ENCODE data around the gene RTKN2. TPM values are rescaled to one million over a fixed set of nuclear protein-coding genes. Genes with fewer than 3 reads are reported as not detected.

RTKN2 gene
- total RNA-seq, 1 experiment from 2014 or later = not detected

DNA sequence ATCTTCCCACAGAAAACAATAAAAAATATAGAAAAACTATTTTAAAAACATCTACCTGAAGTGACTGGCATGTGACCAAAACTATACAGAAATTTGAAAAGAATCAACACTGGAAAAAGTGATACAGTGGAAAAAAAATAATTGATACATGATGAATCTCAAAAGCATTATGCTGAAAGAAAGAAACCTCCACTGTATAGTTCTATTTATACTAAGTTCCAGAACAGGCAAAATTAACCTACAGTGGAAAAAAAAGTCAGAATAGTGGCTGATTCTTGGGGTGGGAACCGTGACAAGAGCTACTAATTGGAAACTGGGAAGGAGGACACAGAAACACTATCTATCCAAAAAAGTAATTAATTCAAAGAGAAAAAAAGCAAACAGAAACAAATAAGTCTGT, 14.9 kb downstream of the RTKN2 start:
- no peak overlapping the region for H3K27ac ChIP-seq (ENCODE audit: low read length)
- H2AFZ ChIP-seq (ENCODE audit: low read length) = no peak overlapping the region
- no peaks in the 10 kb centered on the region for H3K9me2 ChIP-seq (replicated peaks; ENCODE audit: insufficient read depth, low read length)
- no peaks in the 10 kb centered on the region for H4K20me1 ChIP-seq (ENCODE audit: insufficient read depth, low read depth, low read length)
- no peaks in the 10 kb centered on the region for H3K4me1 ChIP-seq (ENCODE audit: low read length)
- DNase-seq = no peak
- no peaks in the 10 kb centered on the region for H3K9me3 ChIP-seq (ENCODE audit: low read length)
- H3K9ac ChIP-seq (ENCODE audit: low read length) = no peak overlapping the region
- H3K36me3 ChIP-seq (ENCODE audit: insufficient read depth, low read length) = no peaks in the 10 kb centered on the region
- no peak overlapping the region for H3K4me3 ChIP-seq (ENCODE audit: low read length)
- no peaks in the 10 kb centered on the region for H3K79me2 ChIP-seq (ENCODE audit: low read length)
- no peaks in the 10 kb centered on the region for H3K27me3 ChIP-seq (ENCODE audit: low read length)
- H3K4me2 ChIP-seq (ENCODE audit: low read depth, low read length, poor library complexity, severe bottlenecking) = no peak overlapping the region

DNA sequence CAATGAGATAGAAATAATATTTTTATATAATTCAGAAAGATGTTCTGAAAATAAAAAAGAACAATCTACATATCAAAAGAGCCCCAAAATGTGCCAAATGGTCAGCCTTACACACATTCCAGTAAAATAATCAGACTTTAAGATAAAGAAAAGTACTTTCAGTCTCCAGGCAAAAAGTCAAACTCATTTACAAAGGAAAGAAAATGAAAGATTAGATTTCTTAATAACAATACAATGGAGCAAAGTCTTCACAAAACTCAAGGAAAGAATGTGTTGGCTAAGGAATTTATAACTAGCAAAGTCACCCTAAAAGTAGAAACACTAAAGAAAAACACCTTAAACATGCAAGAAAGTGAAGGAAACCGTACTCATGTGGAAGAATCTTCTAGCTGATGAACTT, 16.6 kb downstream of the RTKN2 start:
- no peaks in the 10 kb centered on the region for H3K9me2 ChIP-seq (replicated peaks; ENCODE audit: insufficient read depth, low read length)
- H3K4me1 ChIP-seq (ENCODE audit: low read length) = peaks cover 3% of the 10 kb centered on the region
- DNase-seq = no peak
- no peak overlapping the region for H3K4me3 ChIP-seq (ENCODE audit: low read length)
- H3K4me2 ChIP-seq (ENCODE audit: low read depth, low read length, poor library complexity, severe bottlenecking) = no peak overlapping the region
- no peaks in the 10 kb centered on the region for H3K27me3 ChIP-seq (ENCODE audit: low read length)
- H4K20me1 ChIP-seq (ENCODE audit: insufficient read depth, low read depth, low read length) = no peaks in the 10 kb centered on the region
- no peaks in the 10 kb centered on the region for H3K9me3 ChIP-seq (ENCODE audit: low read length)
- no peaks in the 10 kb centered on the region for H3K79me2 ChIP-seq (ENCODE audit: low read length)
- no peak overlapping the region for H3K9ac ChIP-seq (ENCODE audit: low read length)
- H3K27ac ChIP-seq (ENCODE audit: low read length) = no peak overlapping the region
- no peak overlapping the region for H2AFZ ChIP-seq (ENCODE audit: low read length)
- no peaks in the 10 kb centered on the region for H3K36me3 ChIP-seq (ENCODE audit: insufficient read depth, low read length)

DNA sequence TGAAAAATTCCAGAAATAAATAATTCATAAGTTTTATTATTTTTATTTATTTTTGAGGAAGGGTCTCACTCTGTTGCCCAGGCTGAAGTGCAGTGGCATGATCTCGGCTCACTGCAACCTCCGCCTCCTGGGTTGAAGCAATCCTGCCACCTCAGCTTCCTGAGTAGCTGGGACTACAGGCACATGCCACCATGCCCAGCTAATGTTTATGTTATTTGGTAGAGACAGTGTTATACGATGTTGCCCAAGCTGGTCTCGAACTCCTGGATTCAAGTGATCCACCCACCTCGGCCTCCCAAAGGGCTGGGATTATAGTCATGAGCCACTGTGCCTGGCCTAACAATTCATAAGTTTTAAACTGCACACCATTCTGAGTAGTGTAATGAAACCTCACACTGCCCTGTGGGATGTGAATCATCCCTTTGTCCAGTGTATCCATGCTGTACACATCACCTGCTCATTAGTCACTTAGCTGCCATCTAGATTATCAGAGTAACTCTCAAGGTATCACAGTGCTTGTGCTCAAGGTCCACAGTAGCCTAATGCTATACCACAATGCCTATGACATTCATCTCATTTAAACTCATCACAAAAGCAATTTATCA, 17.9 kb downstream of the RTKN2 start:
- Histone ChIP-seq H3K4me2 (ENCODE audit: low read depth, low read length, poor library complexity, severe bottlenecking) (no peak overlapping the region), H3K27me3 (ENCODE audit: low read length) (no peaks in the 10 kb centered on the region), H3K9ac (ENCODE audit: low read length) (no peak overlapping the region), H3K27ac (ENCODE audit: low read length) (no peak overlapping the region), H4K20me1 (ENCODE audit: insufficient read depth, low read depth, low read length) (no peaks in the 10 kb centered on the region), H3K36me3 (ENCODE audit: insufficient read depth, low read length) (no peaks in the 10 kb centered on the region), H2AFZ (ENCODE audit: low read length) (no peak overlapping the region), H3K9me3 (ENCODE audit: low read length) (no peaks in the 10 kb centered on the region), H3K79me2 (ENCODE audit: low read length) (no peaks in the 10 kb centered on the region), H3K4me3 (ENCODE audit: low read length) (no peak overlapping the region), H3K9me2 (replicated peaks; ENCODE audit: insufficient read depth, low read length) (no peaks in the 10 kb centered on the region), H3K4me1 (ENCODE audit: low read length) (peaks cover 6% of the 10 kb centered on the region)
- DNase-seq = no peak

DNA sequence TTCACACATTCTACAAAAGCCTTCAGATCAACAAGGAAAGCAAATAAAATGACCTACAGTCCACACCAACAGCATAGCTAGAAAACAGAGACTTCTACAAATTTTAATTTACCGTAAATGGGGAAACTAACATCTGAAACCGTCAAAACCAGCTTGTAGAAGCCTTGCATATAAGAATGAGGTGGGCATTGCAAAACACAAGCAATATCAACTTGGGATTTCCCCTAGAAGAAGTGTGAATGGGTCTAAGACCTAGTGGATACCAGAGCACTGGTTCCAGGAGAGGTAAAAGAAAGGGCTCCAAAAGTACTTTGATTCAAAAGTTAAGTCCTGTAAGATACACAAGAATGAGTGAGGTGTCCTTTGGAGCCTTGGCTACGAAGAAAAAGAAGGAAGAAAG, 18.7 kb downstream of the RTKN2 start:
- peaks cover 12% of the 10 kb centered on the region for H3K4me1 ChIP-seq (ENCODE audit: low read length)
- no peak overlapping the region for H3K4me3 ChIP-seq (ENCODE audit: low read length)

DNA sequence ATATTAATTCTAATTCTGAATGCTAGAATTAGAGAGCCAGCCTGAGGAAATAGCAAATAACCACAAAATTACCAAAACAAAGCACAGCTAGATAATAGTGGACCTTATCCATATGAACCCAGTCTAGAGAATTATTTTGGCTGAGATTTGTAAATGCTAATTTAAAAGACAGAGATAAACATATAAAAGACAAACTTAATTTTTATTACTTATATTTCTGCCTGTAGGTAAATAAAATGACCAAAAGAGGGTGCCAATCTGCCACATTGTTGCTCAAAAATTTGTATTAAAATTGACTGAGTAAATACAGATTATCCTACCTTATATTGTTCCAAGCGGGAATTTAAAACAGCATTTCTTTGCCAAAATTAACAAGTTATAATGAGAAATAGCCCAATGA, 20.2 kb downstream of the RTKN2 start:
- H2AFZ ChIP-seq (ENCODE audit: low read length) = no peak overlapping the region
- no peak for DNase-seq
- H3K9me2 ChIP-seq (replicated peaks; ENCODE audit: insufficient read depth, low read length) = no peaks in the 10 kb centered on the region

More for the DNA sequence above, 18.7 kb downstream of the RTKN2 start:
- Histone ChIP-seq H3K4me2 (ENCODE audit: low read depth, low read length, poor library complexity, severe bottlenecking) (no peak overlapping the region), H3K36me3 (ENCODE audit: insufficient read depth, low read length) (no peaks in the 10 kb centered on the region), H3K27me3 (ENCODE audit: low read length) (no peaks in the 10 kb centered on the region), H3K79me2 (ENCODE audit: low read length) (no peaks in the 10 kb centered on the region), H4K20me1 (ENCODE audit: insufficient read depth, low read depth, low read length) (no peaks in the 10 kb centered on the region), H2AFZ (ENCODE audit: low read length) (no peak overlapping the region), H3K9ac (ENCODE audit: low read length) (no peak overlapping the region), H3K9me2 (replicated peaks; ENCODE audit: insufficient read depth, low read length) (no peaks in the 10 kb centered on the region), H3K27ac (ENCODE audit: low read length) (no peak overlapping the region), H3K9me3 (ENCODE audit: low read length) (no peaks in the 10 kb centered on the region)
- DNase-seq = no peak

DNA sequence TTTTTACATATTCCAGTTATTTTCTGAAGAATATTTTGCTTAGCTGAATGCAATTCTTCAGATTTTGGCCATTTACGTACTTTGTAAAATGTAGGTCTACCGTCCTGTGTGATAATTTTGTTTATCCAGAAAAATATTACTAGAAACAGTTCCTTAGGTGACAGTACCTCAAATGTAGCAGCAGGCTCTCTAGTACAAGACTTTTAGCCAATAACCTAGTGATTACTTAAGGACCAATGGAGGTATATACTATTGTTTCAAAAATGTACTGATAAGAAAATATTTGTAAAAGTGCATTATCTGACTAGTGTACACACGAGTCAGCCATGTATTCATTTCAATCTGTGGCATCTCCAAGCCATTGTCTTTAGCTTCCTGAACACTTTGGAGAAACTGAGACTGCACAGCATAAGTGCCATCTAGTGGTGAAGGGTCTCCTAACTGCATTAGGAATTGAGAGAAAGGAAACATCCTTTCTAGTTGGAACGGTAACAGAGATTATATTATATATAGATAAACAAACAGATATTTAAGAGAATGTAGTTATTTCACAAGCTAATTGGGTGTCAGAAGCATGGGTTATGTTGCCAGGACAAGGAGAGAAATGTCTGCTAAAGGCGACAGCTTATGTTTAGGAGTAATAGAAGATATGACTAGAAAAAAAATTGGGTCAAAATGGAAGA, 23.7 kb downstream of the RTKN2 start:
- no peaks in the 10 kb centered on the region for H3K9me3 ChIP-seq (ENCODE audit: low read length)
- H3K79me2 ChIP-seq (ENCODE audit: low read length) = no peaks in the 10 kb centered on the region
- peak overlapping the region; percentile 65 for H3K27ac ChIP-seq (ENCODE audit: low read length)
- H3K27me3 ChIP-seq (ENCODE audit: low read length) = no peaks in the 10 kb centered on the region
- H2AFZ ChIP-seq (ENCODE audit: low read length) = peak overlapping the region; percentile 8; the same call in 1 of the 2 replicates
- H3K9ac ChIP-seq (ENCODE audit: low read length) = no peak overlapping the region
- peaks cover 31% of the 10 kb centered on the region for H3K4me1 ChIP-seq (ENCODE audit: low read length)
- H4K20me1 ChIP-seq (ENCODE audit: insufficient read depth, low read depth, low read length) = no peaks in the 10 kb centered on the region
- peak overlapping the region; percentile 53 for H3K4me2 ChIP-seq (ENCODE audit: low read depth, low read length, poor library complexity, severe bottlenecking)
- DNase-seq = peak; percentile 90
- H3K9me2 ChIP-seq (replicated peaks; ENCODE audit: insufficient read depth, low read length) = no peaks in the 10 kb centered on the region
- no peak overlapping the region; the same call in 1 of the 2 replicates for H3K4me3 ChIP-seq (ENCODE audit: low read length)
- no peaks in the 10 kb centered on the region for H3K36me3 ChIP-seq (ENCODE audit: insufficient read depth, low read length)

More for the DNA sequence above, 20.2 kb downstream of the RTKN2 start:
- H3K36me3 ChIP-seq (ENCODE audit: insufficient read depth, low read length) = no peaks in the 10 kb centered on the region
- H3K27me3 ChIP-seq (ENCODE audit: low read length) = no peaks in the 10 kb centered on the region
- H3K79me2 ChIP-seq (ENCODE audit: low read length) = no peaks in the 10 kb centered on the region
- no peak overlapping the region for H3K27ac ChIP-seq (ENCODE audit: low read length)
- no peaks in the 10 kb centered on the region for H3K9me3 ChIP-seq (ENCODE audit: low read length)
- H3K9ac ChIP-seq (ENCODE audit: low read length) = no peak overlapping the region
- no peaks in the 10 kb centered on the region for H4K20me1 ChIP-seq (ENCODE audit: insufficient read depth, low read depth, low read length)
- peaks cover 26% of the 10 kb centered on the region for H3K4me1 ChIP-seq (ENCODE audit: low read length)
- no peak overlapping the region for H3K4me2 ChIP-seq (ENCODE audit: low read depth, low read length, poor library complexity, severe bottlenecking)
- no peak overlapping the region for H3K4me3 ChIP-seq (ENCODE audit: low read length)

DNA sequence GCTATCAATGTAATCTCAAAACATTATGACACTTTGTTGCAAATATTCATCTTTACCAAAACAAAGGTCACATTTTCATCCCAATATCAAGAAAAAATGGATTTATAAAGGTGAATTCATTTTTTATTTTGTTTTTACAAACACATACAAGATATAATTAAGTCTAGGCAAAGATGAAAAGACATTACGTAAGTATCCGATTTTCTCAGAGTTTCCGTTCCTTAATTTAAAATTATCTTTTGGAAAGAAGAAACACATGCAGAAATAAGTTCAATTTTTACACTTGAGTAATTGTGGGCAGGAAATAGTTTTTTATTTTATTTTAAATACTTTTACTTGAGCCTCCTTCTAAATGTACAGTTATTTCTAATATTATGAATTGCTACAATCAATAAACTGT, 24.6 kb downstream of the RTKN2 start:
- H3K36me3 ChIP-seq (ENCODE audit: insufficient read depth, low read length) = no peaks in the 10 kb centered on the region
- H4K20me1 ChIP-seq (ENCODE audit: insufficient read depth, low read depth, low read length) = no peaks in the 10 kb centered on the region
- H3K79me2 ChIP-seq (ENCODE audit: low read length) = no peaks in the 10 kb centered on the region
- DNase-seq = peak; percentile 80
- H3K9me2 ChIP-seq (replicated peaks; ENCODE audit: insufficient read depth, low read length) = no peaks in the 10 kb centered on the region
- H3K27ac ChIP-seq (ENCODE audit: low read length) = peak overlapping the region; percentile 65
- H3K9me3 ChIP-seq (ENCODE audit: low read length) = no peaks in the 10 kb centered on the region
- H3K4me2 ChIP-seq (ENCODE audit: low read depth, low read length, poor library complexity, severe bottlenecking) = peak overlapping the region; percentile 53
- no peaks in the 10 kb centered on the region for H3K27me3 ChIP-seq (ENCODE audit: low read length)
- H3K4me3 ChIP-seq (ENCODE audit: low read length) = peak overlapping the region; percentile 2; the same call in 1 of the 2 replicates
- no peak overlapping the region for H3K9ac ChIP-seq (ENCODE audit: low read length)
- H3K4me1 ChIP-seq (ENCODE audit: low read length) = peaks cover 31% of the 10 kb centered on the region
- H2AFZ ChIP-seq (ENCODE audit: low read length) = no peak overlapping the region; the same call in 1 of the 2 replicates

- no peaks in the 10 kb centered on the region for H3K27me3 ChIP-seq (ENCODE audit: low read length)
- H3K9me2 ChIP-seq (replicated peaks; ENCODE audit: insufficient read depth, low read length) = no peaks in the 10 kb centered on the region
- H3K4me3 ChIP-seq (ENCODE audit: low read length) = peak overlapping the region; percentile 2; the same call in 1 of the 2 replicates
- no peaks in the 10 kb centered on the region for H3K36me3 ChIP-seq (ENCODE audit: insufficient read depth, low read length)
- no peaks in the 10 kb centered on the region for H4K20me1 ChIP-seq (ENCODE audit: insufficient read depth, low read depth, low read length)
- no peak for DNase-seq
- peaks cover 31% of the 10 kb centered on the region for H3K4me1 ChIP-seq (ENCODE audit: low read length)
- H2AFZ ChIP-seq (ENCODE audit: low read length) = peak overlapping the region; percentile 97
- no peaks in the 10 kb centered on the region for H3K9me3 ChIP-seq (ENCODE audit: low read length)
- H3K27ac ChIP-seq (ENCODE audit: low read length) = peak overlapping the region; percentile 65
- no peaks in the 10 kb centered on the region for H3K79me2 ChIP-seq (ENCODE audit: low read length)
- peak overlapping the region; percentile 6; the same call in 1 of the 2 replicates for H3K9ac ChIP-seq (ENCODE audit: low read length)
- H3K4me2 ChIP-seq (ENCODE audit: low read depth, low read length, poor library complexity, severe bottlenecking) = peak overlapping the region; percentile 53
These were observed 25.0 kb downstream of the RTKN2 start for GRCh38 chr10:62243647-62243997.
